Measurements from ENCODE around the gene TBC1D8. TPM values are rescaled to one million over a fixed set of nuclear protein-coding genes. Genes with fewer than 3 reads are reported as not detected.

TBC1D8 gene
- total and polyA plus RNA-seq, 9 of the 15 experiments (the other 6 are each of a cell fraction or from before 2014, with no cell fraction given): 0.36 to 1.3 (median 0.82) TPM

DNA sequence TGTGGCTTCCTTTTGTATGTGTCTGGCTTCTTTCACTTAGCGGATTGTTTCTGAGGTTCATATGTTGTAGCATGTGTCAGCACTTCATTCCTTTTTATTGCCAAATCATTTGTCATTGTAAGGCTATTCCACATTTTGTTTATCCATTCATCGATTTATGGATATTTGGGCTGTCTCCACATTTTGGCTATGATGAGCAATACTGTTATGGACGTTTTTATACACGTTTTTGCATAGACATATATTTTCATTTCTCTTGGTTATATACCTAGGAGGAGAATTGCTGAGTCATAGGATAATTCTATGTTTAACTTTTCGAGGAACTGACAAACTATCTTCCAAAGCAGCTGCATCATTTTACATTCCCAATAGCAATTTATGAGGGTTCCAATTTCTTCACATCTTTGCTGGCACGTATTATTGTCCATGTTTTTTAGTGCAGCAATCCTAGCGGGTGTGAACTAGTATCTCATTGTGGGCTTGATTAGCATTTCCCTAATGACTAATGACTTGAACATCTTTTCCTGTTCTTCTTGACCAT, 48.1 kb upstream of the TBC1D8 start (continued):
- TF ChIP-seq ZNF436 (CRISPR knock-in tag; IDR thresholded peaks at IDR 0.05): no peak
- TF ChIP-seq MEIS2 (IDR thresholded peaks at IDR 0.05; ENCODE audit: partially characterized antibody): peak; percentile 3
- TF ChIP-seq SMARCC2 (IDR thresholded peaks at IDR 0.05; ENCODE audit: low read depth): peak; percentile 59; the same call in 1 of the 2 replicates
- no peak for TF ChIP-seq ZNF584 (CRISPR knock-in tag; IDR thresholded peaks at IDR 0.05; ENCODE audit: low read depth)
- TF ChIP-seq ASH1L (IDR thresholded peaks at IDR 0.05; ENCODE audit: borderline replicate concordance, low read depth, partially characterized antibody): no peak
- TF ChIP-seq JUND (IDR thresholded peaks at IDR 0.05; ENCODE audit: borderline replicate concordance, low read depth, low read length): no peak
- TF ChIP-seq JUND (tag; IDR thresholded peaks at IDR 0.05; ENCODE audit: borderline replicate concordance, low read depth, low read length): 0 out of 3 replicates have a peak, but pooled peaks have one; percentile 14
- no peak for TF ChIP-seq ETS1 (conservative IDR thresholded peaks at IDR 0.05; ENCODE audit: control insufficient read depth, low read depth, low read length)
- TF ChIP-seq TCF3 (CRISPR knock-in tag; IDR thresholded peaks at IDR 0.05): 0 out of 2 replicates have a peak, but pooled peaks have one; percentile 22
- no peak for TF ChIP-seq ZNF274 (IDR thresholded peaks at IDR 0.05; ENCODE audit: borderline replicate concordance, low read depth, low read length)
- TF ChIP-seq, protein P1, sequence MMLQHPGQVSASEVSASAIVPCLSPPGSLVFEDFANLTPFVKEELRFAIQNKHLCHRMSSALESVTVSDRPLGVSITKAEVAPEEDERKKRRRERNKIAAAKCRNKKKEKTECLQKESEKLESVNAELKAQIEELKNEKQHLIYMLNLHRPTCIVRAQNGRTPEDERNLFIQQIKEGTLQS (IDR thresholded peaks at IDR 0.05): peak; percentile 57
- TF ChIP-seq, protein P1 (CRISPR knock-in tag; conservative IDR thresholded peaks at IDR 0.05): no peak
- peak; percentile 41 for TF ChIP-seq DACH1 (IDR thresholded peaks at IDR 0.05; ENCODE audit: partially characterized antibody)
- no peak for TF ChIP-seq CREB3L1 (IDR thresholded peaks at IDR 0.05; ENCODE audit: borderline replicate concordance, low read depth)
- TF ChIP-seq ZNF655 (CRISPR knock-in tag; IDR thresholded peaks at IDR 0.05): no peak
- TF ChIP-seq PTTG1 (tag; IDR thresholded peaks at IDR 0.05; ENCODE audit: low read depth): no peak
- no peak for TF ChIP-seq ESRRB (CRISPR knock-in tag; IDR thresholded peaks at IDR 0.05; ENCODE audit: borderline replicate concordance)
- no peak for TF ChIP-seq POLR2AphosphoS5 (IDR thresholded peaks at IDR 0.05; ENCODE audit: control insufficient read depth, insufficient read depth, low read depth, low read length)
- no peak for TF ChIP-seq PYGO2 (tag; IDR thresholded peaks at IDR 0.05)
- TF ChIP-seq MAFK (IDR thresholded peaks at IDR 0.05; ENCODE audit: low read length): peak; percentile 94

All from K562 (cell line).